GM10266 (cell line): ENCODE data around the gene DHRS2.
"Not testable (repeated sequence)": the region's sequence is repeated elsewhere in the genome, so short reads cannot be mapped to it uniquely, and the experiment has no call there.

Source experiments
- DNase-seq: peaks from one replicate; pipeline ENCODE4 v3.0.0; 2012; ENCODE audit errors: extremely low spot score
- CTCF ChIP-seq: IDR thresholded peaks from 2 replicates; pipeline ENCODE4 v1.5.1; 2012; ENCODE audit warnings: mild to moderate bottlenecking, low read depth; ENCODE audit not compliant: control insufficient read depth, insufficient read depth; ENCODE audit errors: missing control alignments

DHRS2 gene

GRCh38 chr14:23667134-23667533 is 31.0 kb downstream of the DHRS2 start:
- DNase-seq, result no peak
- TF ChIP-seq CTCF, result no peak

GRCh38 chr14:23669441-23669840 is 33.3 kb downstream of the DHRS2 start:
- no peak for TF ChIP-seq CTCF
- DNase-seq, result no peak

- no peak for TF ChIP-seq CTCF
- no peak for DNase-seq
Observed at GRCh38 chr14:23670481-23670880, 34.3 kb downstream of the DHRS2 start.

- TF ChIP-seq CTCF, result no peak
- DNase-seq, result no peak
Observed at GRCh38 chr14:23672200-23672599, 36.0 kb downstream of the DHRS2 start.

GRCh38 chr14:23675337-23675736 is 39.2 kb downstream of the DHRS2 start:
- no peak for DNase-seq
- TF ChIP-seq CTCF, result no peak

- DNase-seq, result no peak
- no peak for TF ChIP-seq CTCF
Observed at GRCh38 chr14:23675906-23676305, 39.7 kb downstream of the DHRS2 start.

- DNase-seq, result no peak
- TF ChIP-seq CTCF, result no peak
Observed at GRCh38 chr14:23681337-23681736, 45.2 kb downstream of the DHRS2 start.

- DNase-seq, result not testable (repeated sequence)
Observed at GRCh38 chr14:23689709-23690514, 53.7 kb downstream of the DHRS2 start.
